ENCODE data around the gene ANKRD40. TPM values are rescaled to one million over a fixed set of nuclear protein-coding genes. Genes with fewer than 3 reads are reported as not detected.

ANKRD40 gene
- total and polyA plus RNA-seq, 10 donors = 6.8 to 54.6 (median 41.0) TPM

GRCh38 chr17:50731575-50732460, 24.1 kb upstream of the ANKRD40 start:
- no peaks in the 10 kb centered on the region for H3K9me3 ChIP-seq
- intact Hi-C loops (cut with DNase I; ENCODE audit: low total_unique reads) = no loop called here
- 68 to 79% (median 76%) methylated on average over 7 of the region's 7 CpGs for WGBS, 5 donors
- H3K4me1 ChIP-seq = peaks cover 11 to 100% (median 86%) of the 10 kb centered on the region in 6 donors
- DNase-seq = no peak
- TF ChIP-seq POLR2A (IDR thresholded peaks at IDR 0.05) = no peak
- no peak for TF ChIP-seq CTCF (IDR thresholded peaks at IDR 0.05 in 8 of 11, conservative IDR thresholded peaks at IDR 0.05 in 3 of 11)
- no peak for TF ChIP-seq POLR2AphosphoS5 (IDR thresholded peaks at IDR 0.05)
- H3K27ac ChIP-seq = peak overlapping the region in 5 of 8 donors; percentile 7 to 52 (median 28)
- H3K27me3 ChIP-seq (replicated peaks in 1 of 7) = no peaks in the 10 kb centered on the region
- H3K4me3 ChIP-seq = no peak overlapping the region
- H3K36me3 ChIP-seq = peaks cover 0 to 6% (median 0%) of the 10 kb centered on the region in 6 donors

- no peak for TF ChIP-seq POLR2A (IDR thresholded peaks at IDR 0.05)
- no peak for TF ChIP-seq POLR2AphosphoS5 (IDR thresholded peaks at IDR 0.05)
- no peak for TF ChIP-seq CTCF (IDR thresholded peaks at IDR 0.05 in 8 of 11, conservative IDR thresholded peaks at IDR 0.05 in 3 of 11)
- DNase-seq = no peak
- H3K9me3 ChIP-seq = no peaks in the 10 kb centered on the region
- no peak overlapping the region for H3K27ac ChIP-seq
- peaks cover 0 to 10% (median 0%) of the 10 kb centered on the region in 6 donors for H3K36me3 ChIP-seq
- H3K4me3 ChIP-seq = no peak overlapping the region
- 57 to 79% (median 71%) methylated on average over 5 of the region's 5 CpGs for WGBS, 5 donors
- peaks cover 24 to 100% (median 91%) of the 10 kb centered on the region in 6 donors for H3K4me1 ChIP-seq
- H3K27me3 ChIP-seq (replicated peaks in 1 of 7) = no peaks in the 10 kb centered on the region
- intact Hi-C loops (cut with DNase I; ENCODE audit: low total_unique reads) = no loop called here
Measured at GRCh38 chr17:50728881-50729765, 21.4 kb upstream of the ANKRD40 start.

- 69 to 90% (median 82%) methylated on average over 2 of the region's 2 CpGs for WGBS, 5 donors
- Histone ChIP-seq H3K4me3 (no peak overlapping the region), H3K4me1 (peaks cover 31 to 100% (median 97%) of the 10 kb centered on the region in 6 donors), H3K9me3 (no peaks in the 10 kb centered on the region), H3K27ac (no peak overlapping the region), H3K36me3 (peaks cover 0 to 11% (median 0%) of the 10 kb centered on the region in 6 donors), H3K27me3 (replicated peaks in 1 of 7) (no peaks in the 10 kb centered on the region)
- TF ChIP-seq CTCF (IDR thresholded peaks at IDR 0.05 in 8 of 11, conservative IDR thresholded peaks at IDR 0.05 in 3 of 11) (no peak), POLR2AphosphoS5 (IDR thresholded peaks at IDR 0.05) (no peak), POLR2A (IDR thresholded peaks at IDR 0.05) (no peak)
- no peak for DNase-seq
- intact Hi-C loops (cut with DNase I; ENCODE audit: low total_unique reads) = no loop called here
Measured at GRCh38 chr17:50728112-50728429, 20.4 kb upstream of the ANKRD40 start.
